Coronary artery (tissue), 2 donors: ENCODE data around the gene BRIX1.

Experiments
- DNase-seq: peaks from one replicate; pipeline ENCODE4 v3.0.0-alpha.2; 2017; ENCODE audit warnings: low spot score
- H3K27ac ChIP-seq, 2 donors: fragments of 200-600 bp; sonication (generic); one replicate each; pipeline ENCODE4 v1.5.1; 2016 to 2019
- H3K4me3 ChIP-seq: fragments of 200-600 bp; sonication (generic); 2 replicates; pipeline ENCODE4 v1.5.1; 2016; ENCODE audit warnings: mild to moderate bottlenecking, moderate library complexity
- CTCF ChIP-seq: fragments of 200-600 bp; sonication (generic); IDR thresholded peaks from one replicate; pipeline ENCODE4 v1.5.1; 2019; ENCODE audit warnings: antibody characterized with exemption

BRIX1 gene

DNA sequence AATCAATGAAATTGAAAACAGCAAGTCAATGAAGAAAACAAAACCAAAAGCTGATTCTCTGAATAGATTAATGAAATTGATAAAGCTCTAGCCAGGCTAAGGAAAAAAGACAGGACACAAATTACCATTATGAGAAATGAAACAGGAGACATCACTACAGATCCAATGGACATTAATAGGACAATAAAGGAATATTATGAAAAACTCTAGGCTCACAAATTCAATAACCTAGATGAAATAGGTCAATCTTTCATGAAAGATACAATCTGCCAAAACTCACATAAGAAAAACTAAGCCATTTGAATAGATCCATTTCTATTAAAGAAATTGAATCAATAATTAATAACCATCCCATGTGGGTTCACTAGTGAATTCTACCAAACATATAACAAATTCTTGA is 39.2 kb upstream of the BRIX1 start:
- Histone ChIP-seq H3K27ac (no peak overlapping the region), H3K4me3 (no peak overlapping the region)
- no peak for DNase-seq
- no peak for TF ChIP-seq CTCF

GRCh38 chr5:34881246-34881645 is 34.3 kb upstream of the BRIX1 start:
- no peak for TF ChIP-seq CTCF
- no peak for DNase-seq
- Histone ChIP-seq H3K27ac (no peak overlapping the region), H3K4me3 (no peak overlapping the region)

- TF ChIP-seq CTCF, result no peak
- H3K27ac ChIP-seq, result no peak overlapping the region
Observed at GRCh38 chr5:34886392-34887119, 29.0 kb upstream of the BRIX1 start.

DNA sequence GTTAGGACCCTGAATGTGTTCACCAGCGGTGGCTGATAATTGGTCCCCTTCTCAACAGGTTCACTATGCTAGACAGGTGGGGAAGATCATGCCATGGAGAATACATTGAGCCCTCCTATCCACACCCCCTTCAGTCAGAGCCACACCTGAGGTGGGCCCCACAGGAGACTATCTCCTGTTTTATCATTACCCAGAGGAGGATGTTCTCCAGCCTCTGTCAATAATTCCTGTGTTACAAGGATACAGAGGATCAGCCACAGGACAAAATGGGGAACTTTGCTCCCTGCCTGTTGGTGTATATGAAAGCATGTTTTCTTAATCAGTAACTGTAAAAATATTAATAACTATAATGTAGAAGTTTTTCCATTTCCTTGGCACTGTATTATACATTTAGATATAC is 26.1 kb upstream of the BRIX1 start:
- no peak for DNase-seq
- Histone ChIP-seq H3K4me3 (no peak overlapping the region), H3K27ac (no peak overlapping the region)
- TF ChIP-seq CTCF, result no peak

More at GRCh38 chr5:34886392-34887119, 29.0 kb upstream of the BRIX1 start:
- no peak for DNase-seq
- H3K4me3 ChIP-seq, result no peak overlapping the region

DNA sequence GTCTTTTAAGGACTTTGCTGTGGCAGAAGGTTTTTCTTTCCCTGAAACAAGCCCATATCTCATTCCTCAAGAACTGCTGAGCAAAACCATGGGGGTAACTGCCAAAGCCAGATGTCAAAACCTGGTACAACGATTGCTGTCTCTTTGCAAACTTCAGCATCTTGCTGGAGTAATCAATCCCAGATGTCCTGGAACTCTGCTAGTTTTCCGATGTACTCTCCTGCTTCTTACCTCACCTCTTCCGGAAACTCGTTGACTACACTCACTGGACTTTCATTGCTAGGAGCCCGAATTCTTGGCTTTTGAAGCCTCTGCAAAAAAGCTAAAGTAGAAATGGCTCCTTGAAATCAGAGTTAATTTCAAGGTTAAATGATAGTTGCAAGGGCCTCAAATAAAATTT is 23.5 kb upstream of the BRIX1 start:
- no peak overlapping the region for H3K4me3 ChIP-seq
- no peak for DNase-seq
- no peak for TF ChIP-seq CTCF
- H3K27ac ChIP-seq, result no peak overlapping the region

- TF ChIP-seq CTCF, result no peak
- H3K27ac ChIP-seq, result no peak overlapping the region
- no peak for DNase-seq
- no peak overlapping the region for H3K4me3 ChIP-seq
Observed at GRCh38 chr5:34892414-34892813, 23.1 kb upstream of the BRIX1 start.

GRCh38 chr5:34894716-34895115 is 20.8 kb upstream of the BRIX1 start:
- Histone ChIP-seq H3K27ac (no peak overlapping the region), H3K4me3 (no peak overlapping the region)
- no peak for TF ChIP-seq CTCF
- no peak for DNase-seq
